Stimulated activated CD8-positive, alpha-beta memory T cell treated with anti-CD3 and anti-CD28 coated beads, Interleukin-12 subunit alpha, Interleukin-12 subunit beta, amount 100 ng/mL, for 24 hours (primary cell): ENCODE results near the gene KIF26A.
"Not testable (repeated sequence)": the region's sequence is repeated elsewhere in the genome, so short reads cannot be mapped to it uniquely, and the experiment has no call there.

Source experiments
- DNase-seq: peaks from one replicate; pipeline ENCODE4 v3.0.0-alpha.2; 2020; ENCODE audit errors: extremely low read depth

The KIF26A gene

DNA sequence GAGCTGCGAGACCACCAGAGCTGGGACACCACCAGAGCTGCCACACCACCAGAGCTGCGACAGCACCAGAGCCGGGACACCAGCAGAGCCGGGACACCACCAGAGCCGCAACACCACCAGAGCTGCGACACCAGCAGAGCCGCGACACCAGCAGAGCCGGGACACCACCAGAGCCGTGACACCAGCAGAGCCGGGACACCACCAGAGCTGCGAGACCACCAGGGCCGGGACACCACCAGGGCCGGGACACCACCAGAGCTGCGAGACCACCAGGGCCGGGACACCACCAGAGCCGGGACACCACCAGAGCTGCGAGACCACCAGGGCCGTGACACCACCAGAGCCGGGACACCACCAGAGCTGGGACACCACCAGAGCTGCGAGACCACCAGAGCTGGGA lies 69.9 kb downstream of the KIF26A start:
- not testable (repeated sequence) for DNase-seq

DNA sequence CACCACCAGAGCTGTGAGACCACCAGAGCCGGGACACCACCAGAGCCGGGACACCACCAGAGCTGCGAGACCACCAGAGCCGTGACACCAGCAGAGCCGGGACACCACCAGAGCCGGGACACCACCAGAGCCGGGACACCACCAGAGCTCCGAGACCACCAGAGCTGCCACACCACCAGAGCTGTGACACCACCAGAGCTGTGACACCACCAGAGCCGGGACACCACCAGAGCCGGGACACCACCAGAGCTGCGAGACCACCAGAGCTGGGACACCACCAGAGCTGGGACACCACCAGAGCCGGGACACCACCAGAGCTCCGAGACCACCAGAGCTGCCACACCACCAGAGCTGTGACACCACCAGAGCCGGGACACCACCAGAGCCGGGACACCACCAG lies 70.7 kb downstream of the KIF26A start:
- DNase-seq = not testable (repeated sequence)

DNA sequence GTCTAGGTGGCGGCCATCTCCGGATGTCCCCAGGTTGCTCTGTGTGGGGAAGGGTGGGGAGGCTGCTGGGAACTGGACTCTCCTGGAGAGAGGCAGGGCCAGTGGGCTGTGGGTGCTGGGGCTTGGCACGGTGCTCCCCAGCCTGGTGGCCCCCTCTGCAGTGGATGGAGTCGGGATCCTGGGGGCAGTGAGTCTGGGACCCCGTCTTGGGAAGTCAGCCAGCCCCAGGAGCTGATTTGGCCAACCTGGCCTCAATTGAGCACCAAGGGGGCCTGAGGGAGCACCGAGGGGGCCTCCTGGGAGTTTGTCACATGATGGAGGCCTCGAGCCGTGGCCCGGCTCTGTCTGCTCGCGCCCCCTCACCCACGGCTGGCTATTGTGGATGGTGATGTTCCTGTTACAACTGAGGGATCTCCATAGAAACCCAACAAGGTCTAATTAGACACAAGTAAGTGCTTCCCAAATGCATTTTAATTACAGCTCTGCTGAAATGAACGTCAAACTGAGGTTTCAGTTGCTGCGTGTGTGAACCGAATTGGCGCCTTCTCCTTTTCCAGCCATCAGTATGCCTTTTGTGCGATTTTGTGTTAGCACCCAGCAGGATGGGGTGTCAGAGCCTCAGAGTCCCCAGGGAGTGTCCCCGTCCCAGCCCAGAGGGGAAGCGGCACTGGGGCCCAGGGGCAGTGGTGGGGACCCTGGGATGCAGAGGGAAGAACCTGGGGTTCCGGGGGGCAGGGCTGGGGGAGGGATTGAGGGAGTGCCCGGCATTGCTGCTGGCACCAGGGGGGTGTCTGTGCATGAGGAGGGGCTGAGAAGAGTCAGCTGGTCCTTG lies 71.8 kb downstream of the KIF26A start:
- DNase-seq = no peak

DNA sequence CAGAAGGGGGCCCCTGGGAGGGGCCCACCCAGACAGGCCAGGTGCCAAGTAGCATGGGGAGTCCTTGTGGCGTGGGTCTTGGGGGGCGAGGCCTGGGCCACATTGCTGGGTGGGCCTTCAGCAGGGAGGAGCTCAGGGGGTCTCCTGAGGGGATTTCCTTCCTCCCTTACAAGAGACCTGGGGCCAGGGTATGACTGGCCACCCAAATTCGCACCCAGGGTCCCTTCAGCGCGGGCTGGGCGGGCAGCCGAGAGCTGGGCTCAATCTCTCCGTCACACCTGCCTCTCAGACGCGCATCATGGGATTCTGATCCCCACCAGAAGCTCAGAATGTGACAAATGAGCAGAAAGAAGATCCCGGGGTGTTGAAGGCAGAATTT lies 72.4 kb downstream of the KIF26A start:
- DNase-seq = no peak

DNA sequence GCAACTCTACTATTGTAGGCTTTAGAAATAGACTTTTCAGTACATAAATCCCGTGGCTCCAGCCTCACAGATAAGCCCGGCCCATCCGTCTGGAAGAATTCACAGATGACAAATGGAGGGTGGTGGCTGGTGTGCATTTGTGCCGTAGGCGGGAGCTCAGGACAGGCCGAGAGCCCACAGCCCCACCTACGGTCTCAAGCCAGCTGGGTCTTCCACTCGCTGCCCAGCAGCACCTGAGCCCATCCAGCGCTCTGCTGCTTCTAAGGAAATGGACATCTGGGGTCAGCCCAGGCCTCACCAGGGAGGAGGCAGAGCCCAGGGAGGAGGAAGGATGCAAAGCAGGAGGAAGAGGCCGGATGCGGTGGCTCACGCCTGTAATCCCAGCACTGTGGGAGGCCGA lies 72.8 kb downstream of the KIF26A start:
- DNase-seq = no peak

DNA sequence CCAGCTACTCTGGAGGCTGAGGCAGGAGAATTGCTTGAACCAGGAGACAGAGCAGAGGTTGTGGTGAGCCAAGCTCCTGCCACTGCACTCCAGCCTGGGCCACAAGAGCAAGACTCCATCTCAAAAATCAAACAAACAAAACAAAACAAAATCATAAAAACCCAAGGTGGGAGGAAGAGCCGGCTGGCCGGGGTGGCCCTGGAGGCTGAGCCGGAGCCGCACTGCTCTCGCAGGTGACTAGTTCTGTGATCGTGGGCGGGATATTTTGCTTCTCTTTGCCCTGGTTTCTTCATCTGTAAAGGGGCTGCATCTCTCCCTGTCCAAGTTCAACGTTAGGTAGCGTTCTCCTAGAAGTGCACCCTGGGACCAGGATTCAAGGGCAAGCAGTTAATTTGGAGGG lies 73.4 kb downstream of the KIF26A start:
- no peak for DNase-seq

DNA sequence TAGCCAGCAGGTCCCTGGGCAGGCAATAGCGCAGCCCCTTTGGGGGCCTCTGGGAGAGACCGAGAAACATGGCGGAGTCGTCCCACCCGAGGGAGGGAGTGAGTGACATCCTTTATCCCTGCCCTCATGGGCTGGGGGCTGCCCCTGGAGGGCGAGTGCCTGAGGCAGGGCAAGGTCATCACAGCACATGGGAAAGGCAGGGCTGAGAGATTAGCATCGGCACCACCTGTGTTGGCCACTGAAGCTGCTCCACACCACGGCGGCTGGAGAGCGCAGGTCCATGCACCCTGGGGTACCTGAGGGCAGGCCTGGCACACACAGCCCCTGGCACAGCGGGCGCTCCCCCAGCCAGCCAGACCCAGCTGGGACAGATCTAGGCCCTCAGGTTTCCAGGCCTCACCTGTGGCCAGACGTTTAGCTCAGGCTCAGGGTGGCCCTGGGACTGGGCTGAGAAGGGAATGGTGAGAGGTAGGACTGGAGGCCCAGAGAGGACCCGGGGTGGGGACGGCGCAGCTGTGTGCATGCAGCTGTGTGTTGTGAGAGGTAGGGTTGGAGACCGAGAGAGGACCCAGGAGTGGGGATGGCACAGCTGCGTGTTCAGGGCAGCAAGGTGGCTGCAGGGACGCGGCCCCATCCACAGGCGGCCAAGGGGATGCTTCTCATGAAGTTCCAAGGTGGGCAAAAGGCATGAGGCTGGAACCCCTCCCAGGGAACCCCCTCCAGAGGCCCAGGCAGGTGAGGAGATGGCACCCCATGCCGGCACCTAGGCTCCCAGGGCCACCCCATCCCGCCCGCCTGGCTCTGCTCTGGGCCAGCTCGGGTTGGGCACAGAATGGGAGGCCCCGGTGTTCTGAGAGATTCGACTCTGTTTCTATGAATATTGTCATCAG lies 74.1 kb downstream of the KIF26A start:
- DNase-seq = no peak

DNA sequence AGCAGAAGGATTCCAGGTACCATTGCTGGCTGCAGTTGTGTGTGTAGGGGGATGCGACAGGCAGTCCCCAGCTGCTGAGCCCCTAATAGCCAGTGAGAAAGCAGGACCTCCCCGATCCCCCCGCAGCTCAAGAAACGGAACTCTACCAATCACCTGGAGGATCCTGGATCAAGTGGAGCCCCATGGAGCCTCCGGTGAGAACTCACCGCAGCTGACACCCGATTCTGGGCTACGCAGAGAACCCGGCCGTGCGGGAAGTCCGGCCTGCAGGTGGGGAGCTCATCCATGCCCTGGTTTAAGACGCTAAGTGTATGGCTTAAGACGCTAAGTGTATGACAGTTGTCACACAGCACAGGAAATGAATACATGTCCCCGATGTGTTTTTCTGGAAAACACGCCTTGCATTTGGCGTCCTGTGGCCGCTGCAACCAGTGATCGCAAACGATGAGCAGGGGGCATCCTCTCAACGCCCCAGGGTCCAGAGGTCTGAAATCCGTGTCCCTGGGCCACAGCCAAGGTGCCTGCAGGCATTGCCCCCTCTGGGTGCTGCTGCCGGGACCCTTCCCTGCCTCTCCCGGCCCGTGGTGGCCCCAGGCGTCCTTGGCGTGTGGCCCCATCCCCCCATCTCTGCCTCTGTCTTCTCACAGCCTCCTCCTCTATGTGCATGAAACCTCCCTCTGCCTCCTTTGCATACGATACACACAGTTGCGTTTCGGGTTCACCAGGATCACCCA lies 75.1 kb downstream of the KIF26A start:
- no peak for DNase-seq

DNA sequence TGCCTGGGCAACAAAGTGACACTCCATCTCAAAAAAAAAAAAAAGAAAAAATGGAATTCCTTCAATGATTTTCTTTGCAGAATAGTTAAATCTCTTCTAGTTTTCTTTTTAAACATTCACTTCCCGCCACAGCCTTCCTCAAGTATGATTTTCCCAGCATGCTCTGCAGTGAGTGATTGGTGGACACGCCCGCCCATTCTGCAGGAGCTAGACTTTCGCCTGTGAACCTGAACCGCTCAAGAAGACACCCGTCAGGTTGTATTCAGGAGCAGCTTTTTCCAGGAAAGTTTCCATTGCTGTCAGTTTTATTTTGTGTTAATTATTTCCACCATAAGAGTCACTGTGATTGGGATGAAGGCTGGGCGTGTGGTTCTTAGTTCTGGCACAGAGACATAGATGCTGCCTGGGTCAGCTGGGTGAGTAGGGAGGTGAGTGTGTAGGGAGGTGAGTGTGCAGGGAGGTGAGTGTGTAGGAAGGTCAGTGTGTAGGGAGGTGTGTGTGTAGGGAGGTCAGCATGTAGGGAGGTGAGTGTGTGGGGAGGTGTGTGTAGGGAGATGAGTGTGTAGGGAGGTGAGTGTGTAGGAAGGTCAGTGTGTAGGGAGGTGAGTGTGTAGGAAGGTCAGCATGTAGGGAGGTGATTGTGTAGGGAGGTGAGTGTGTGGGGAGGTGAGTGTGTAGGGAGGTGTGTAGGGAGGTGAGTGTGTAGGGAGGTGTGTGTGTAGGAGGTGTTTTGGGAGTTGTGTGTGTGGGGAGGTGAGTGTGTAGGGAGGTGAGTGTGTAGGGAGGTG lies 76.2 kb downstream of the KIF26A start:
- no peak for DNase-seq

DNA sequence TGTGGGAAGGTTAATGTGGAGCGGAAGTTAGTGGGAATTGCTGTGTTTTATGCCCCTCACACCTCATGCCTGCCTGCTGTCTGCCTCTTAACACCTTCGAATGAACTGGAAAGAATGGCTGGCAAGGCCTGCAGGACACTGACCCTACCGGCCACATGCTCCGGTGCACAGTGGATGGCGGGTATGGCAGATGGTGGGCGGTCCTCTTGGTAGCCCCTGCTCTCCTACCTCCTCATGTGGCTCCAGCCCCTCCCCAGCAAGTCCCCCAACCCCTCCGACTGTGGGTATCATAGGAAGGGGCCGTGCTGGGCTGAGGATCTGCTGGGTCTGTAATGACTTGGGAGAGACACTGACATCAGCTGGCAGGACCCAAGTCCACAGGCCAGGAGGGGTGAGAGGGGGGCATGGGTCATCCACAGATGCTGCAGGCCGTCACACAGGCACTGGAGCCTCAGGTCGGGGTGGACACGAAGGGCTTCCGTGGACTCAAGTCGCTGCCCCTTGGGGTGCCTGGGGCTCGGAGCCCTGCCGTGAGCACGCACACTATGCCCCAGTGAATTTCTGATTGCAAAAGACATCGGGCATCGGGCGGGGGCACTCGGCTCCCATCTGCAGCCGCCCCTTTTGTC lies 77.4 kb downstream of the KIF26A start:
- no peak for DNase-seq

DNA sequence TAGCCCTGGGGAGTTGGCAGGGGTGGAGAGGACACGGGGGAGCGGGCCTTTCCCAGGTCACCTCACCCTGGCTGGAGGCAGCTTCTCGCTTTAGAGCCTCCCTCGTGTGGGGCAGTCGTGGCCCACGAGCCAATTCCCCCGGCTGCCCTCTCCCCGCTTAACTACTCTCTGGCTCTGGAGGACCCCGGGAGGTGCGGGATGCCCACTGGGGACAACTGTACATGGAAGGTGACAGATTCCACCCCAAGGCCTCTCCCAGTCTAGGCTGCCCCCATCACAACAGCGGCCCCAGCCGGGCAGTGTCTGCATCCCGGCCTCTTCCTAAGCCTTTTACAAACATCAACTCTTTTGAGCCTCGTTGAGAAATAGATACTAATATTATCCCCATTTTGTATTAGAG lies 78.1 kb downstream of the KIF26A start:
- no peak for DNase-seq

DNA sequence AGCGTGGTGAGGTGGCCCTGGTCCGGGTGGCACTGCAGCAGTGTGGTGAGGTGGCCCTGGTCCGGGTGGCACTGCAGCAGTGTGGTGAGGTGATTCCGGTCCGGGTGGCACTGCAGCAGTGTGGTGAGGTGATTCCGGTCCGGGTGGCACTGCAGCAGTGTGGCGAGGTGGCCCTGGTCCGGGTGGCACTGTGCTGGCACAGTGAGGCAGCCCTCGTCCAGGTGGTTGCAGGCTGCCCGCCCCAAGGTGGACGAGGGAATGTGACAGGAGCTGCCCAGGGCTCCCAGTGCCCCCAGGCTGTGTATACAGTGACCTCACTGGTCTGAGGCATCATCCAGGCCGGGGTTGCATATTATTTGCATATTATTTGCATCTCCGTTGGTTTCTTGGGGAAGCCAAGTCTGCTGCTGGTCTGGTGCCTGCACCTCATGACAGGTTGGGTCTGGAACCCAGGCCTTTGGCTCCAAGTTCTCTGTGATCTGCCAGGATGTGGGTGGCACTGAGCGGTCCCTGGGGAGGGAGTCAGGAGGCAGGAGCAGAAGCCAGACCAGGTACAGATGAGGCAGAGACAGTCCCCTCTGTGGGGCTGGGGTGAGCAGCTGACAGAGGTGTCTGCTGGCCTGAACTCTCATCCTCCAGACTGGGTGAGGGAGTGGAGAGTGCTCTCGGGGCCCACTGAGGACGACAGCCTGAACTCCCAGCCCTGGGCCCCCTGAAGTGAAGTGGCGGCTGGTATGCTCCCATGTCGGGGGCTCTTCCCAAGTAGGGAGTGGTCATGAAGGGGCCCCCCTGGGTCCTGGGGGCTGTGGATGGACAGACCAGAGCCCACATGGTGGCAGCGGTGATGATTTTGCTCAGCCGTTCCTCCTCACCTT lies 79.3 kb downstream of the KIF26A start:
- no peak for DNase-seq

DNA sequence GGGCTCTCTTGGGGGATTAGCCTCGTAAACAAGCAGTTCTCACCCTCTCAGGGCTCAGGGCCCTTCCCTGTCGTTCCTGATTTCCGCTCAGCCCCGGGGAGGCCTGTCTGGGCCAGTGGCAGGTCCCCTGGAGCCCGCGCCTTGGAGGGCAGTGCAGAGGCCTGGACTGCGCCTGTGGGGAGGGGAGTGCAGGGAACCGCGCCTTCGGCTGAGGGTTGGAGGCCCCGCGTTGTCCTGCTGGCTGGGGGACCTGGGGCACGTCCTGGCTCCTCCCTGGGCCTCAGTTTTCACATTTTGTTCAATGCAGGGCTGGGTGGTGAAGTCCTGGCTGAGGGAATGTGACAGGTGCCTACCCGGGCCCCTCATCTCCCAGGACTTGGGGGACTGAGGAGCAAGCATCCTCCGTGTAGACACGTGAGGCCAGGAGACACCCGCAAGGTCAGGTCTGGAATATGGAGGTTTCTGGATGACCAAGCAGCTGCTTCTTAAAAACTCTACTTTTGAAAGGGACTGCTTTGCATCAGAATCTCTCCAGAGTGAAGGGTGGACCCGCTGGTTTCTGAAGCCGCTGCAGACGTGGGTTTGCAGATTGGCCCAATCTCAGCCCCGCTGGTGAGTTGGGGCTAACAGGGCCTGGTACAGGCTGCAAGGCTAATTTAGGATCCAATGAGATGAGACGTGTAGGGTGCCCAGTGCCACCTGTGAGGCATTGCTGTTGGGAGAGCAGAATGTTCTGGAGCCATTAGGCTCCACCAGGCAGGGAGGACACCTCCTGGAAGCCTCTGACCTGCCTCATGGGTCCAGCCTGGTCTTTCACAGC lies 80.2 kb downstream of the KIF26A start:
- no peak for DNase-seq

DNA sequence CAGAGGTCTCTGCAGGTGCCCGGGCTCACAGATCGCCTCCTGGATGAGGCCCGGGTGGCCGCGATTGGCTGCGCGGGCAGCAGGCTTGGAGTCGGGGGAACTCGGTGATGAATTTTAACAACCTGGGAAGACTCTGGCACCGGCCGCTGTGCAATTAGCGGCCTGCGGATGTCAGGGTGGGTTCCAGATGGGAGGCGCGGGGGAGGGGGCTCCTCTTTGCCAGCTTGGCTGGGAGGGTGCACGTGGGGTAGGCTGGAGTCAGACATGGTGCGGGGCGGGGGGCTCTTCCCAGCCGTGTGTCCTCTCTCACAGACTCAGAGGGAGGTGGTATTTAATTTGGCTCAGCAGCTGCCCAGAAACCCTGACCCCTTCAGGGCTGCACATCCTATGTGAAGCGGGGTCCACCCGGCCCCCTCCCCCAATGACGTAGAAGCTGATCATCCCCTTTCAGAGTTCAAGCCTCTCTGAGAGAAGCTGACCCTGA lies 81.4 kb downstream of the KIF26A start:
- DNase-seq = no peak

DNA sequence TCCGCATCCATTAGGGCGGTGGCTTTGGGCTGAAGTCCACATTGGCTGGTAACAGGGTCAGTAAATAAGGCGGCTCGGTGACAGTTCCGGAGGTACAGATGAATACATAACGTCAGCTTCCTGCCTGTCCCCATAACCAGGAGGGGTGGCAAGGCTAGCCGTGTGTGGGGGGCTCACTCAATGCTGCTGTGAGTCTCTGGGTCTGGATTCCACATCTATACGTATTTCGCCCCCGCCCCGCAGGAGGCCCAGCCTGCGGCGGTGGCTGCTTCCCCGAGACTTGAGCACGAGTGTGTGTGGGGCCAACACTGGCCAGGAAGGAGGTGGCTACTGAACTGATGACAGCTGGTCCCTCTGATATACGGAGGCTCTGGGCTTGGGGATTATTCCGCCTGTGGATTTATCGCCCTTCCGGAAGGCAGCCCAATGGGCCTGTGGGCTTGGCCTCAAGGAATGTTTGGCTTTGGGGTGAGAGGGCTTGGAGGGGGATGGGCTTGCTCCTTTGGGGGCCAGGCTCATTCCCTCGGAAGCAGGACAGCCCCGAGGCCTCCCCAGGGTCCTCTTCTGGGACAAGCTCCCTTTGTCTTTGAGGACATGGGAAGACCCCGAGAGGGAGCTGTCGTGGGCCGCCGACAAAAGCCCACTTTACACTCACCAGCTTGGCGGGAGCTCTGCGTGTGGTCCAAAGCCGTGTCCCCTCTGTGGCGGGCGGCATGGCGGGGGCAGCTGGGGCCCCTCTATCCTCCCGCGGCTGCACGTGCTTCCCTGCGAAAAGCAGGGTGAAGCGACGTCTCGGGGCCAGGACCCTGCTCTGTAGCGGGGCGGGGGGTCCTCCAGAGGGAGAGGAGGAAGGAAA lies 82.1 kb downstream of the KIF26A start:
- no peak for DNase-seq

DNA sequence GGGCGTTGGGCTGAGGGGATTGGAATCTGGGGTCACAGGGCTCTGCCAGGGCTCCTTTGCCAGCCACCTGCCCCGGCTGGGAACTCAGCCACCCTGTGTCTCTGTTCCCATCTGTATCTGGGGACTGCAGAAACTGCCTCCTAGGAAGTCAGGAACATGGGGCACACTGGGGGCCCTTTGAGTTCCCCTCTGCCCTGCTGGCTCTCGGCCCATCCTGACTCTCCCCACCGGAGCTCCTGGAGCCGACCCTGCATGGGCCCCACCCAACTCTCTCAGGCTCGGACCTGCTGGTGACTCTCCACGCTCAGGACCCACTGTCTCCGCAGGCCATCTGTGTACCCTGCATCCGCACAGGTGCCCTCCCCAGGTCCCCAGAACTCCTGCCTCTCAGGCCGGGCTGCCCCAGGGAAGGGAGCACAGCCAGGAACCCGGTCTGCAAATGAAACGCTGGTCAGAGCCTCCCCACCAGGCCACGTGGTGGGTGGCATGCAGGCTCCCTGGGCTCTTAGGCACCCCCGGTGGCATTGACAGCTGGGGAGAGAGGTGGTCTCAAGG lies 82.8 kb downstream of the KIF26A start:
- DNase-seq = no peak

DNA sequence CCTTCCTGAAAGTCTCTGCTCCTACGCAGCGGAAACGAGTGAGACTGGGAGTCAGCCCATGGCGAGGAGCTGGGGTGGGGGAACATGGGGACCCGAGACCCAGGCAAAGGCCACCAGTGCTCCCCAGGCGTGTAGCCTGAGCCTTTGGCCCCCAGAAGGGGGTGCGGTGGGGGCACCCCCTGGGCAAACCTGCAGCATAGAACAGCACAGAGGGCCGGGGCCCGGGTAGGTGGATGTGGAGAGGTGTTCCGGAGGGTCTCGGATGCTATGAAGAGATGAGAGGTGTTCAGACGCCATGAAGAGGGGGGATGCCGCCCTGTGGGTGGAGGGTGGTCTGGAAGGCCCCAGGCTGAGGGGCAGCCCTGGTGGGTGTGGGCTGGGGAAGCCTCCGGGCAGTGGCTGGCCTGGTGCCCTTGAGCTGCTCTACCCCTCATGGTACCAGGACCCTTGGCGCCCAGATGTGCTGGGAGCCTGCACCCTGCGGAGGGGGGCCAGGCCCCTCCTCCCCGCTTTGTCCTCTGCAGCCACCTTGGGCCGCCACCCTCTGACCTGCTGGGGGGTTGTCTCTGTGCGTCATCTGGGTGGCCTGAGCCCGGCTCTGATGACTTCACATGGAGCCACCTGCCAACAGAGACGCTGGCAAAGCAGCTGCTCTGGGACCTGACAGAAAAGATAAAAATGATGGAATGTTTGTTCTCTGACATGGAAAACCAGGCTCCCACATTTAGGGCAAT lies 83.4 kb downstream of the KIF26A start:
- no peak for DNase-seq
